ENCODE results near the gene LRP1B. TPM values are rescaled to one million over a fixed set of nuclear protein-coding genes. Genes with fewer than 3 reads are reported as not detected.

Gene LRP1B
- total RNA-seq, 8 experiments from 2014 or later = 0.04 to 31.2 (median 11.5) TPM

DNA sequence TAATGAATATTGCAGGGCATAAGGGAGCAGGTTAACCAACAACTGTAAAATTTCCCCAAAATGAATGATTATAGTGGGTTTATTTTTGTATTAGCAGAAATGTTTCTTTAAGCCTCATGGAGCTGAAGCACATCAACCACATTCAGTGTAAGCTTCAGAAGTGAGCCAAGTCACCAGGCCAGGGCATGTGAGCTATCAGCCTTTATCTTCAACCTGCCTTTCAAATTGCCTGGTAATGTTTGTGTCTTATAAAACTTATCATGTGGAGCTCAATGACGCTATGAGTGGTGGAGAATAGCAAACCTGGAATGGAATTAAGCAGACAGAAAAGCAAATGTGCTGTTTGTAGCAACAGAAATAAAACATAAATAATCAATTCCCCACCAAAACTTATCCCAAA, 1068.4 kb downstream of the LRP1B start:
- ATAC-seq (replicated peaks in 6 of 8) = no peak
- in situ Hi-C loops (cut with MboI; ENCODE audit: low pct_unique_long_range_greater_than_20kb in 2 of 9, low sequenced_read_pairs in 9 of 9, unreplicated experiment in 9 of 9) = no loop called here
- Histone ChIP-seq H3K27ac (no peak overlapping the region), H3K4me1 (replicated peaks in 1 of 2) (peaks cover 0 to 2% of the 10 kb centered on the region in 2 donors), H3K4me3 (no peak overlapping the region)
- 22 to 100% (median 89%) methylated on average over 1 of the region's 1 CpG; no CpG with 5 or more reads in 2 of the 10 experiments for WGBS, 10 experiments

DNA sequence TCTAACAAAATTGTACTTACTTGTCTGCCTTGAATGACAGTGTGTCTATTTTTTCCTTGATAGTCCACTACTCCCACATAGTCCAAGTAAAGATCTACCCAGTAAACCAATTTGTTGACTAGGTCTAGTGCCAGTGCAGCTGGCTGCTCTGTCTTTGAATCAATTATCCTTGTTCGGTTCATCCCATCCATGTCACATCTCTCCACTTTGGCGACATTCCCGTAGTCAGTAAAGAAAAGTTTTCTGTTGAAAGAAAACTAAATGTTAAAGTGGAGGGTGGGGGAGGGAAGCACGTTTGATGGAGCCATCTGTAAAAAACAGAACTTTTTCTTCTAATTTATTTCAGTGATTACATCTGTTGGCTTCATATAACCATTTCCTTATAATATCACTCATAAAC, 1068.8 kb downstream of the LRP1B start:
- Histone ChIP-seq H3K4me3 (no peak overlapping the region), H3K4me1 (replicated peaks in 1 of 2) (peaks cover 0 to 2% of the 10 kb centered on the region in 2 donors), H3K27ac (no peak overlapping the region)
- in situ Hi-C loops (cut with MboI; ENCODE audit: low pct_unique_long_range_greater_than_20kb in 2 of 9, low sequenced_read_pairs in 9 of 9, unreplicated experiment in 9 of 9) = no loop called here
- 47 to 100% (median 93%) methylated on average over 1 to 4 of the region's 4 CpGs for WGBS, 10 experiments
- ATAC-seq (replicated peaks in 6 of 8) = no peak

DNA sequence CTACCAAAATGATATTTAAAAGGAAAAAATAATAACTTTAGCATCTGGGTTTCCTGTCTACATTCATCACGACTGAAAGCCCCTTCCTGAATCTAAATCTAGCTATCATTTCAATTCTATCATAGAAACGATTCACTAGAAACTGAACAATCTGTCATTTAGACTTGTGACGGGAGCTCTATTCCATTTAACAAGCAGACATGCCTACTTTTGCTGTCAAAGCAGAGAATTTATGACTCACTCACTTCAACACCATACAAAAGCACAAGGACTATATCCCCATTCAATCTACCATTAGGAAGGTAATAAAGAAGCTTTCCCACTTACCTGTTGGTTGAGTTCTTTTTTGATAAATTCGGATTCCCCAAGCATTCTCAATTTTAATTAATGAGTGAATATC, 1072.3 kb downstream of the LRP1B start:
- in situ Hi-C loops (cut with MboI; ENCODE audit: low pct_unique_long_range_greater_than_20kb in 2 of 9, low sequenced_read_pairs in 9 of 9, unreplicated experiment in 9 of 9) = no loop called here
- Histone ChIP-seq H3K27ac (no peak overlapping the region), H3K4me1 (replicated peaks in 1 of 2) (peaks cover 0 to 2% of the 10 kb centered on the region in 2 donors), H3K4me3 (no peak overlapping the region)
- ATAC-seq (replicated peaks in 6 of 8) = peak in 2 of 8 experiments; percentile 57 to 70
- 28 to 100% (median 59%) methylated on average over 1 to 4 of the region's 4 CpGs for WGBS, 10 experiments

DNA sequence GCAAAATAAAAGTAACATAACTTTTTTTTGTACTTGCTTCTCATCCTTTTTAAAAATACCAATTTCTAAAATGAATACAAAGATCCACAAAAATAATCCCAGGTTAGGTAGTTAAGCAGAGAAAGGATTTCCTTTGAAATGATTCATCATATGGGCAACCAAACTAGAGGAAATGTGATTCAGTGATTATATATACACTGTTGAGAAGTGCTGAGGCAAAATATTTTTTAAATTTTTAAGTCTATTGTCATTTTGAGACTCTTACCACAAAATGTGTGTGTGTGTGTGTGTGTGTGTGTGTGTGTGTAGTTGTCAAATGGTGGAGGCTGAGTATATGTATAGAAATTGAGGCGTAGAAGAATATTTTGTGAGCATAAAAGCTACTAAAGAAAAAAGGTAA, 1075.3 kb downstream of the LRP1B start:
- 54 to 100% (median 100%) methylated on average over 1 of the region's 1 CpG; no CpG with 5 or more reads in 2 of the 10 experiments for WGBS, 10 experiments
- Histone ChIP-seq H3K4me1 (replicated peaks in 1 of 2) (peaks cover 0 to 2% of the 10 kb centered on the region in 2 donors), H3K27ac (no peak overlapping the region), H3K4me3 (no peak overlapping the region)
- no peak for ATAC-seq (replicated peaks in 6 of 8)
- in situ Hi-C loops (cut with MboI; ENCODE audit: low pct_unique_long_range_greater_than_20kb in 2 of 9, low sequenced_read_pairs in 9 of 9, unreplicated experiment in 9 of 9) = no loop called here

DNA sequence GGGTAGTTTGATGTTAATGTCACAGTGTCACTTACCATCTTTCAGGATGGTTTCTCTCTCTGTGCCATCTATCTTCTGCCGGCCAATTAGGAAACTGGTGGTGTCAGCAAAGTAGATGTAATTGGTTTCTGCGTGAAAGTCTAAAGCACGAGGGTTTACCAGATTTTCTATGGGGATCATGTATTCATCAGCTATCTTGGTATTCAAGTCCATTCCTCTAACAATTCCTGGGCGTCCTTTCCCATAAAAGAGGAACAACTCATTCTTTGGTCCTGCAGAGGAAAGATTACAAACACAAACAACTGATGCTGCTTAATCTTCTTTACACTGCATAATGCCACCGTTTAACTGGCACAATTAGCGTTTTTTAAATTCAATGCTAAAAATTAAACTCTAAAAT, 1081.9 kb downstream of the LRP1B start:
- 20 to 86% (median 78%) methylated on average over 1 to 6 of the region's 6 CpGs for WGBS, 10 experiments
- peak in 2 of 8 experiments; percentile 39 to 47 for ATAC-seq (replicated peaks in 6 of 8)
- Histone ChIP-seq H3K27ac (no peak overlapping the region), H3K4me3 (no peak overlapping the region), H3K4me1 (replicated peaks in 1 of 2) (no peaks in the 10 kb centered on the region)
- in situ Hi-C loops (cut with MboI; ENCODE audit: low pct_unique_long_range_greater_than_20kb in 2 of 9, low sequenced_read_pairs in 9 of 9, unreplicated experiment in 9 of 9) = no loop called here

DNA sequence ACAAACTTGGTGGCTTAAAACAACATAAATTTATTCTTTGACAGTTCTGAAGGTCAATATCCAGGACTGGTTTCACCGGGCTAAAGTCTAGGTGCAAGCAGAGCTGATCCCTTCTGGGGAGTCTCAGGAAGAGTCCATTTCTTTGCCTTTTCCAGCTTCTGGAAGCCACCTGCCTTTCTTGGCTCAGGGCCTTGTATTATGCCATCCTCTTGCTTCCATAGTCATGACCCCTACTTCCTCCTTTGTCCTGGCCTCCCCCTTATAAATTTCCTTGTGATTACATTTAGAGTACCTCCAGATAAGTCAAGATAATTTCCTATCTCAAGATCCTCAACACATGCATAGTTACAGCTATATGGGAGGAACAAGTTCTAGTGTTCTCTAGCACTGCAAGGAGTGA, 1089.5 kb downstream of the LRP1B start:
- in situ Hi-C loops (cut with MboI; ENCODE audit: low pct_unique_long_range_greater_than_20kb in 2 of 9, low sequenced_read_pairs in 9 of 9, unreplicated experiment in 9 of 9) = no loop called here

DNA sequence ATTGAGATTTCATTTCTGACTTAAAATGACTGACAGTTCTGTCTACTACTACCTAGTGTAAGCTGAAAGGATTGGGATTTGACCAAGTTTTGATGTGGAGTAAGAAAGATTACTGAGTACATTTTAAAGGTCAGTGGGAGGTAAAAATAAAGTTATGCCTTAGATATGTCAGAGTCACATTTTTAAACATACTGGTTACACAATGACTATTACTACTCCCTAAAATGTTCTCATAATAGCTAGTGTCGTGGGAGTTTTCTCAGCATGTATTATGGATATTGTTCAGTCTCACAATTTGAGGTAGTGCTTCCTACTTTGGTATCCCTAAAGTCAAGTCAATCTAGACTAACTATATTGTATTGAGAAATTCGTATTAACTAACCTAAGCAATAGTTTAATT, 1092.5 kb downstream of the LRP1B start:
- in situ Hi-C loops (cut with MboI; ENCODE audit: low pct_unique_long_range_greater_than_20kb in 2 of 9, low sequenced_read_pairs in 9 of 9, unreplicated experiment in 9 of 9) = no loop called here
- Histone ChIP-seq H3K4me3 (no peak overlapping the region), H3K27ac (no peak overlapping the region), H3K4me1 (replicated peaks in 1 of 2) (peaks cover 0 to 3% of the 10 kb centered on the region in 2 donors)
- 11 to 94% (median 68%) methylated on average over 1 to 2 of the region's 2 CpGs; no CpG with 5 or more reads in 2 of the 10 experiments for WGBS, 10 experiments
- no peak for ATAC-seq (replicated peaks in 6 of 8)

More for the DNA sequence above, 1089.5 kb downstream of the LRP1B start:
- Histone ChIP-seq H3K4me3 (no peak overlapping the region), H3K4me1 (replicated peaks in 1 of 2) (peaks cover 0 to 3% of the 10 kb centered on the region in 2 donors), H3K27ac (no peak overlapping the region)
- no peak for ATAC-seq (replicated peaks in 6 of 8)
- WGBS, 10 experiments = 13 to 100% (median 50%) methylated on average over 1 of the region's 1 CpG; no CpG with 5 or more reads in 7 of the 10 experiments

DNA sequence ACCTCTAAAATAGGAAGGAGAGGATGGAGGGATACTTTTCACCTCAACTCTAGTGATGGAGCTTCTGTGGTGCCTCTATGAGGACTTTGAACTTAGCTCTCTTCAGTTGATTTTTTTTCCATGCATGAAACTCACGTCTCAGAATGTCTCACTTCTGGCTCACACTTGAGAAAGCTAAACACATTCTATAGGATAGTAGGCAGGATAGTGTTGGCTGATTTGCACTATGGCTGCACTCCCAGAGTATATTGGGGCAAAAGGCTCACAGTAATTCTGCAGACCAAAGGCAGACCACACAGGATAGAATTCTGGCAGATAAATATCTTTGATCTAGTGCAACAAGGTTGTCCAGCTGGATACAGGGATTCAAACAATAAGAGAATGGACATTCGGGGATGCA, 1093.5 kb downstream of the LRP1B start:
- H3K4me1 ChIP-seq (replicated peaks in 1 of 2) = peaks cover 0 to 3% of the 10 kb centered on the region in 2 donors
- WGBS, 10 experiments = 0 to 100% (median 79%) methylated on average over 1 to 2 of the region's 2 CpGs; no CpG with 5 or more reads in 2 of the 10 experiments
- ATAC-seq (replicated peaks in 6 of 8) = no peak
- no peak overlapping the region for H3K4me3 ChIP-seq
- in situ Hi-C loops (cut with MboI; ENCODE audit: low pct_unique_long_range_greater_than_20kb in 2 of 9, low sequenced_read_pairs in 9 of 9, unreplicated experiment in 9 of 9) = no loop called here
- H3K27ac ChIP-seq = no peak overlapping the region

DNA sequence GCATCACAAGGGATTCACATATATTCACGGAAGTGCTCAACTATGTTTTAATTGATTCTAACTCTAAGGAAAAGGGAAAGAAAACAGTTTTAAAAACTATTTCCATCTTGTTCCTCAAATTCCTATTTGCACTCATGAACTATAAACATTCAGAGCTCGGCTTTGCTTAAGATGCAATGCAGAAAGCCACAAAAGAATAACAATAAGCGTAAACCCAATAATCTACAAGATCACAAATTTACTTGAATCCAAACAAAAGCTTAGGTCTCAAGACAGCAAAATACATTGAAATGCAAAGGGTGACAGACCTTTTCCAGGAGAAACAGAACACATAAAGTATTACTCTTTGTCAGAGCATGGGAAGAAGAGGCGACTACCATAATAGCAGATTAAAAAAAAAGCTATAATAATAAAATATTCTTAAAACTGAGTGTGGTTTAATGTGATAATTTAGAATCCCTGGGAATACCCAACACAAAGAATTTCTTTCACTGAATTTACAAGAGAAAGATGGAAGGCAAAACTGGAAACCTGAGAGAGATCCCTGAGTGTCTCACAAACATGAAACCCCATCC, 1094.9 kb downstream of the LRP1B start:
- in situ Hi-C loops (cut with MboI; ENCODE audit: low pct_unique_long_range_greater_than_20kb in 2 of 9, low sequenced_read_pairs in 9 of 9, unreplicated experiment in 9 of 9) = no loop called here
- peak overlapping the region in 1 of 2 donors; percentile 34 for H3K27ac ChIP-seq
- H3K4me1 ChIP-seq (replicated peaks in 1 of 2) = peaks cover 0 to 3% of the 10 kb centered on the region in 2 donors
- no peak for ATAC-seq (replicated peaks in 6 of 8)
- WGBS, 10 experiments = 50 to 92% (median 76%) methylated on average over 1 to 4 of the region's 4 CpGs
- no peak overlapping the region for H3K4me3 ChIP-seq

DNA sequence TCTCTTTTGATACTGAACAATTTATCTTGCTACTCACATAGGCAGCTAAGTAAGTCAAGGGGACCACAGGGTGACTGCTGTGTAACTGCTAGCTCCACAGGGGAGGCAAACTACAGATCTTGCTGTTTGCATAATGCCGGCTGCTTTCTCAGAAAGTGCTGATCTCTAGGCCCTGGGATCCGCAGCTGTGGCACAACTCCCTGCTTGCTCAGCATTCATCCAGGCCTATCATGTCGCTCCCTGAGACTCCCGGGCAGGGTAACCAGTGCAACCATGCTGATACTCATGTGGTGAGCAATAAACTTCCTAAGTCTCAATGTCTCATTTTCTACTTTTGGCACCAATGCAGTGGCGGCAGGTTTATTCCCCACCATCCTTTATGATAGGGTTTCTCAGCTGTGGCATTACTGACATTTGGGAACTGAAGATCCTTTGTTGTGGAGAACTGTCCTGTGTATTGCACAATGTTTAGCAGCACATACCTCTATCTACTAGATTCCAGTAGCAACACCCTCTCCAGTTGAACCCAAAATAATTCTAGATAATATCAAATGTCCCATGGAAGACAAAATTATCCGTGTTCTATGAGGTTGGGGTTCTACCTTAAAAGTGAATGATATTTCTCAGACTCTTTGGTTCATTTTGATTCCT, 1101.3 kb downstream of the LRP1B start:
- 55 to 100% (median 78%) methylated on average over 1 to 5 of the region's 6 CpGs for WGBS, 10 experiments
- in situ Hi-C loops (cut with MboI; ENCODE audit: low pct_unique_long_range_greater_than_20kb in 2 of 9, low sequenced_read_pairs in 9 of 9, unreplicated experiment in 9 of 9) = no loop called here
- ATAC-seq (replicated peaks in 6 of 8) = no peak
- Histone ChIP-seq H3K27ac (no peak overlapping the region), H3K4me3 (no peak overlapping the region), H3K4me1 (replicated peaks in 1 of 2) (no peaks in the 10 kb centered on the region)

DNA sequence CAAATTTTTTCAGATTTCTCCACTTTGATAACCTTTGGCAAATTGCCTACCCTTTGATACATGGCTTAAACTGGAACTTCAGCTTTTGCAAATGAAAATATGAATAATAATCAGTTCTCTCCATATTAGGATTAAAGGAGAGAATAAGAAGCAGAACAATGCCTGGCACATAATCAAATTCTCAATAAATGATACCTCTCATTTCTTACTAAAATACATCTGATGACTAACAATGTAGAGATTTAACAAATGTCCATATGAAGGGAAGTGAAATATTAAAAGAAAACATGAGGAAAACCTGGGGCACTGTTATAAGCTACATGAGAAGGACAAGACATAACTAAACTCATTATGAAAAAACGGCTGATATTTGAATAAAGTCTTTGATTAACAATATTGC, 1103.6 kb downstream of the LRP1B start:
- H3K4me1 ChIP-seq (replicated peaks in 1 of 2) = peaks cover 0 to 2% of the 10 kb centered on the region in 2 donors
- no peak overlapping the region for H3K4me3 ChIP-seq
- in situ Hi-C loops (cut with MboI; ENCODE audit: low pct_unique_long_range_greater_than_20kb in 2 of 9, low sequenced_read_pairs in 9 of 9, unreplicated experiment in 9 of 9) = no loop called here
- H3K27ac ChIP-seq = no peak overlapping the region
- no peak for ATAC-seq (replicated peaks in 6 of 8)
- WGBS, 10 experiments = 50 to 100% (median 92%) methylated on average over 1 of the region's 1 CpG; no CpG with 5 or more reads in 1 of the 10 experiments

DNA sequence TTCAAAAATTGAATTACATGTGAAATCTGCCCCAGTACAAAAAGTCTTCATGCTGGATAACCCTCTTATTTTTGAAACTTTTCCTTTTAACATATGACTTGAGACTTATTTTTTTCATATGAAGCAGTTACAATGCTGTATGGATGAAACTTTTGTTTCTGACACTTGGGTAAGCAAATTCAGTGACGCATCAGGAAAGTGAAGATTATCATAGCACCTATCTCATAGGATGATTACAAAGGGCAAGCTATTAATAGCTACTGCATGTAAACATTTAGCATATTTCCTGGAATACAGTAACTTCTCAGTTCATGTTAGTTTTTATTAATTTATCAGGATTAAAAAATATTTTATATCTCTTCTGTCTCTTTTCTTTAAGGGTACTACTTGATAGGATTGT, 1109.2 kb downstream of the LRP1B start:
- Histone ChIP-seq H3K4me3 (no peak overlapping the region), H3K27ac (no peak overlapping the region), H3K4me1 (replicated peaks in 1 of 2) (peaks cover 0 to 2% of the 10 kb centered on the region in 2 donors)
- WGBS, 10 experiments = 62 to 100% (median 95%) methylated on average over 1 of the region's 1 CpG
- ATAC-seq (replicated peaks in 6 of 8) = no peak
- in situ Hi-C loops (cut with MboI; ENCODE audit: low pct_unique_long_range_greater_than_20kb in 2 of 9, low sequenced_read_pairs in 9 of 9, unreplicated experiment in 9 of 9) = no loop called here

DNA sequence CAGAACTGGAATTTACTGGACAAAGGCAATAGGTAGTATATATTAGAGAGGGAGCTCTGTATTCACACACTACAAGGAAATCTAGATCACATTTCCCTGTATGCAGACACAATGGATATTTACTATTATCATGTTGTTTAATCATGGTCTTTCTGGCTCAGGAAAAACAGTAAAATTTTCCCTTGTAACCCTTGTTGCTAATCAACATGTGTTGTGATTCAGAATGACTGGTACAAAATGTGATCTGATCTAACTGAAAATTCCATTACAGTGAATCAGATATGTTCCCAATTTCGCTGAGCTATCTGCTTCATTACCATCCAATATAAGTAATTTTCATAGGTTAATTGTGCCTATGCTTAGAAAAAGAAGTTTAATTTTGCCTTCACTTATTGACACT, 1109.7 kb downstream of the LRP1B start:
- no peak overlapping the region for H3K4me3 ChIP-seq
- H3K4me1 ChIP-seq (replicated peaks in 1 of 2) = peaks cover 0 to 2% of the 10 kb centered on the region in 2 donors
- H3K27ac ChIP-seq = no peak overlapping the region
- peak in 1 of 8 experiments; percentile 47 for ATAC-seq (replicated peaks in 6 of 8)
- WGBS, 10 experiments = 0 to 100% (median 85%) methylated on average over 1 of the region's 1 CpG
- in situ Hi-C loops (cut with MboI; ENCODE audit: low pct_unique_long_range_greater_than_20kb in 2 of 9, low sequenced_read_pairs in 9 of 9, unreplicated experiment in 9 of 9) = no loop called here

DNA sequence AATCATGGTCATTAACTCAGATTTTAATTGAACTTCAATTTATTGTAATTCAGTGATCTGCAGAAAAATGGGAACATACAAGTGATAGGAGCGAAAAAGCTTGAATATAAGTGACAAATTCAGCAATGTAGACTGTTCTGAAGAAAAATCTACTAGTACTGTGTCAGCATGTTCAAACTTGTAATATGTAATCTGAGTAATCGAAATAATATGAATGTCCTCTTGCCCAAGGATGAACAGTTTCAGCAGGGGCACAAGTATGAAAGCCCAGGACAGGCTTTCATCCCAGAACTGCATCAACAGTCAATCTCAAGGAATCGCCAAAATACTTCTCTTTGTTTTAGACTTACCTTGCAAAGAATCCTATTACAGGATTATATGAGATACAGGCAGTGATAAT, 1110.5 kb downstream of the LRP1B start:
- in situ Hi-C loops (cut with MboI; ENCODE audit: low pct_unique_long_range_greater_than_20kb in 2 of 9, low sequenced_read_pairs in 9 of 9, unreplicated experiment in 9 of 9) = no loop called here
- Histone ChIP-seq H3K4me1 (replicated peaks in 1 of 2) (peaks cover 0 to 2% of the 10 kb centered on the region in 2 donors), H3K27ac (no peak overlapping the region), H3K4me3 (no peak overlapping the region)
- WGBS, 10 experiments = 57 to 100% (median 86%) methylated on average over 1 to 3 of the region's 3 CpGs
- ATAC-seq (replicated peaks in 6 of 8) = no peak
